ENCODE results near the gene TANGO2. TPM values are rescaled to one million over a fixed set of nuclear protein-coding genes. Genes with fewer than 3 reads are reported as not detected.

The TANGO2 gene
- total and polyA plus RNA-seq, 2 experiments from 2014 or later: 18.7 to 21.9 TPM

- TF ChIP-seq, protein P1, sequence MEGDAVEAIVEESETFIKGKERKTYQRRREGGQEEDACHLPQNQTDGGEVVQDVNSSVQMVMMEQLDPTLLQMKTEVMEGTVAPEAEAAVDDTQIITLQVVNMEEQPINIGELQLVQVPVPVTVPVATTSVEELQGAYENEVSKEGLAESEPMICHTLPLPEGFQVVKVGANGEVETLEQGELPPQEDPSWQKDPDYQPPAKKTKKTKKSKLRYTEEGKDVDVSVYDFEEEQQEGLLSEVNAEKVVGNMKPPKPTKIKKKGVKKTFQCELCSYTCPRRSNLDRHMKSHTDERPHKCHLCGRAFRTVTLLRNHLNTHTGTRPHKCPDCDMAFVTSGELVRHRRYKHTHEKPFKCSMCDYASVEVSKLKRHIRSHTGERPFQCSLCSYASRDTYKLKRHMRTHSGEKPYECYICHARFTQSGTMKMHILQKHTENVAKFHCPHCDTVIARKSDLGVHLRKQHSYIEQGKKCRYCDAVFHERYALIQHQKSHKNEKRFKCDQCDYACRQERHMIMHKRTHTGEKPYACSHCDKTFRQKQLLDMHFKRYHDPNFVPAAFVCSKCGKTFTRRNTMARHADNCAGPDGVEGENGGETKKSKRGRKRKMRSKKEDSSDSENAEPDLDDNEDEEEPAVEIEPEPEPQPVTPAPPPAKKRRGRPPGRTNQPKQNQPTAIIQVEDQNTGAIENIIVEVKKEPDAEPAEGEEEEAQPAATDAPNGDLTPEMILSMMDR (IDR thresholded peaks at IDR 0.05; ENCODE audit: low read depth, low read length): no peak
Measured at GRCh38 chr22:19977296-19978243, 43.3 kb upstream of the TANGO2 start.

DNA sequence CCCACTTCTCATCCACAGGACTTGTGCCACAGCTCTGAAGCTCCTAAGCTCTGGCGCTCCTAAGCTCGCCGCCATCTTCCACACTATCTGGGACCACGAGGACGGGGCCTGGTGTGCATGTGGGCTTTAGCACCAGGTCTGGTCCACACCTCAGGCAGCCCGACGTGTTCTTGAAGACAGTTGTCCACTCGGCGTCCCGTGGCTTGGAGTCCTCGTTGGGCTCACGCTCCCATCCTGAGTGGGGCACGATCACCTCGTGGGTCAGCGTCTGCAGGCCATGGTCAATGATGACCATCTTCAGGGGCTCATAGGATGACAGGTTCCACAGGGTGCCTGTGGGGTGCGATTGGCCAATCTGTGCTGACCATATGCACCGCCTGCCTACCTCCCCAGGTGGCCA is 42.2 kb upstream of the TANGO2 start:
- Histone ChIP-seq H3K4me1 (ENCODE audit: low read depth) (no peaks in the 10 kb centered on the region), H3K4me3 (no peak overlapping the region), H3K27me3 (no peaks in the 10 kb centered on the region), H3K27ac (no peak overlapping the region), H3K9me3 (ENCODE audit: low read depth) (no peaks in the 10 kb centered on the region), H3K36me3 (peaks cover 3% of the 10 kb centered on the region)
- TF ChIP-seq, protein P1 (IDR thresholded peaks at IDR 0.05; ENCODE audit: low read depth, low read length): no peak
- DNase-seq (ENCODE audit: low read depth in 1 of 2, low spot score in 1 of 2): no peak

More at GRCh38 chr22:19977296-19978243, 43.3 kb upstream of the TANGO2 start:
- Histone ChIP-seq H3K9me3 (ENCODE audit: low read depth) (no peaks in the 10 kb centered on the region), H3K4me3 (no peak overlapping the region), H3K4me1 (ENCODE audit: low read depth) (no peaks in the 10 kb centered on the region), H3K27me3 (no peaks in the 10 kb centered on the region), H3K36me3 (peaks cover 3% of the 10 kb centered on the region), H3K27ac (no peak overlapping the region)
- no peak for DNase-seq (ENCODE audit: low read depth in 1 of 2, low spot score in 1 of 2)

DNA sequence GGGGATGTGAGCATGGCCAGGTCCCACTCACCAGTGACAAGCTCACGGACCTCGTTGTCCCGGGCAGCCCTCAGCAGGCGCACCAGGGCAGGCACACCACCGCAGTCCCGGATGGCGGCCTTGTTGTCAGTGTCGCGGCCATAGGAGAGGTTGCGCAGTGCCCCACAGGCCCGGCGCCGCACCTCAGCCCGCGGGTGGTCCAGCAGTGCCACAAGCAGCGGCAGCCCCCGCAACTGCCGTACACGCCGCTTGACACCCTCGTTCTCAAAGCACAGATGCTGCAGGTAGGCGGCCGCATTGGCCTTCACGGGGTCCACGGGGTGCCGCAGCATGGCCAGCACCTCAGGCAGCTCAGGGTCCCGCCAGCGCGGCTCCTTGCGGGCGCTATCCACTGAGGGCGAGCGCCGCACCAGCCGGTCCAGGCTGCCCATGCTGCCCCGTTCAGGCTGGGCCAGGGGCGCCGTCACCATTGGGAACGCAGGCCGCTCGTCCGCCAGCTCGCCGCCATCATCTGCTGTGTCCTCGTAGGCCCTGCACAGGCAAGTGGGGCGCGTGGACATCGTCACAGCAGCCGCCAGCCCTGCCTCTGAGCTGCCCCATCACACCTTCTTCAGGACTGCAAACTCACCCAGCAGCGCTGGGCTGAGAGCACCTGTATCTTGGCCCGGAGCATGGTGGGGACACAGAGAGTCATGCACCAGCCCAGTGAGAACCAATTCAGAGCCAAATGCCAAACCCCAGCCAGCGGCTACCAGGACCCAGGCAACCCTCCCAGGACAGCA is 41.0 kb upstream of the TANGO2 start:
- no peaks in the 10 kb centered on the region for H3K27me3 ChIP-seq
- peaks cover 3% of the 10 kb centered on the region for H3K36me3 ChIP-seq
- H3K27ac ChIP-seq: no peak overlapping the region
- DNase-seq (ENCODE audit: low read depth in 1 of 2, low spot score in 1 of 2): no peak
- no peak overlapping the region for H3K4me3 ChIP-seq
- no peaks in the 10 kb centered on the region for H3K4me1 ChIP-seq (ENCODE audit: low read depth)
- no peaks in the 10 kb centered on the region for H3K9me3 ChIP-seq (ENCODE audit: low read depth)
- TF ChIP-seq, protein P1 (IDR thresholded peaks at IDR 0.05; ENCODE audit: low read depth, low read length): no peak

- H3K36me3 ChIP-seq: peaks cover 3% of the 10 kb centered on the region
- H3K4me3 ChIP-seq: no peak overlapping the region
- no peaks in the 10 kb centered on the region for H3K4me1 ChIP-seq (ENCODE audit: low read depth)
- no peaks in the 10 kb centered on the region for H3K9me3 ChIP-seq (ENCODE audit: low read depth)
- no peak overlapping the region for H3K27ac ChIP-seq
- no peaks in the 10 kb centered on the region for H3K27me3 ChIP-seq
- no peak for DNase-seq (ENCODE audit: low read depth in 1 of 2, low spot score in 1 of 2)
- TF ChIP-seq, protein P1 (IDR thresholded peaks at IDR 0.05; ENCODE audit: low read depth, low read length): no peak
Measured at GRCh38 chr22:19980766-19981165, 40.1 kb upstream of the TANGO2 start.

GRCh38 chr22:19981171-19981960 is 39.5 kb upstream of the TANGO2 start:
- TF ChIP-seq, protein P1 (IDR thresholded peaks at IDR 0.05; ENCODE audit: low read depth, low read length): no peak
- DNase-seq (ENCODE audit: low read depth in 1 of 2, low spot score in 1 of 2): no peak
- no peak overlapping the region for H3K27ac ChIP-seq
- no peaks in the 10 kb centered on the region for H3K27me3 ChIP-seq
- H3K9me3 ChIP-seq (ENCODE audit: low read depth): no peaks in the 10 kb centered on the region
- no peaks in the 10 kb centered on the region for H3K4me1 ChIP-seq (ENCODE audit: low read depth)
- H3K36me3 ChIP-seq: peaks cover 3% of the 10 kb centered on the region
- H3K4me3 ChIP-seq: no peak overlapping the region

Measured in cardiac muscle cell (in vitro differentiated cells and primary cell).